ENCODE data around the gene HIVEP3.

The HIVEP3 gene

DNA sequence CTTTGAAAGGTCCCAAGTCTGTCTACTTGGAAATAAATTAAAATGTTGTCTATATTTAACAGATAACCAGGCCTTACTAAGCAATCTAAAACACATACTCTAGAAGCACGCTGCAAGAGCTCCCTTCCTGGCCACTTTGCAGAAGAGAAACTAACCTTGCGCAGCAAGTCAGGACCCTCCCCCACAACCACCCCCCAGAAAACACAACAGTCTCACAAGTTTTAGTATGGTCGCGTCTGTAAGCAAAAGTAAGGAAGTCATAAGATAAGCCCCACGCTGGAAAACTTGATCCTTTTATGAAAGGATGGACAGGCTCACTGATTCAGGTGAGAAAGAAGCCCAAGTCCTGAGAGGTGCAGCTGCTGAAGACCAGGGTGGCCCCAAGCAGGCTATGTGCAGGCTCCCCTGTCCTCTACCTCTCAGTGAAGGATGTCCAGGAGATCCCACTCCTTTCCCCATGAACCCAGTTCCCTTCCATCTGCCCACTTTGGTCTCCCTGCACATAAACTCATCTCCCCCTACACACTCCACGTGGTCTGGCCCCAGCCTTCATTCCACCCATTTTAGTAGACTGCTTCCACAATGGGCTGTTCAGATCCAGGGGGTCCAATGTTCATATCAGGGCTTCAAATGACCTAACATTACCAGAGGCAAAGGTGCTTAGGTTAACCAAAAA lies 23.8 kb downstream of the HIVEP3 start:
- no peaks in the 10 kb centered on the region for H3K36me3 ChIP-seq (ENCODE audit: control insufficient read depth in 2 of 2, insufficient read depth in 1 of 2, low read length in 2 of 2)
- peaks cover 2% of the 10 kb centered on the region; the same call in 1 of the 2 replicates for H3K4me1 ChIP-seq (ENCODE audit: control insufficient read depth, insufficient read depth, low read length)
- no peak overlapping the region for H3K4me3 ChIP-seq (ENCODE audit: low read depth, low read length)
- no peak overlapping the region for H3K27ac ChIP-seq (ENCODE audit: extremely low read depth, low read depth, low read length)
- ChIA-PET POLR2A (no interaction called here), CTCF (interaction anchor here (0.5 kb wide), 1 partner anchor 261 kb away, joined by 4 read pairs; no protein-coding TSS in a partner anchor)
- H3K9me3 ChIP-seq (ENCODE audit: control insufficient read depth, insufficient read depth, low read depth, low read length), result no peaks in the 10 kb centered on the region
- TF ChIP-seq, protein P1, sequence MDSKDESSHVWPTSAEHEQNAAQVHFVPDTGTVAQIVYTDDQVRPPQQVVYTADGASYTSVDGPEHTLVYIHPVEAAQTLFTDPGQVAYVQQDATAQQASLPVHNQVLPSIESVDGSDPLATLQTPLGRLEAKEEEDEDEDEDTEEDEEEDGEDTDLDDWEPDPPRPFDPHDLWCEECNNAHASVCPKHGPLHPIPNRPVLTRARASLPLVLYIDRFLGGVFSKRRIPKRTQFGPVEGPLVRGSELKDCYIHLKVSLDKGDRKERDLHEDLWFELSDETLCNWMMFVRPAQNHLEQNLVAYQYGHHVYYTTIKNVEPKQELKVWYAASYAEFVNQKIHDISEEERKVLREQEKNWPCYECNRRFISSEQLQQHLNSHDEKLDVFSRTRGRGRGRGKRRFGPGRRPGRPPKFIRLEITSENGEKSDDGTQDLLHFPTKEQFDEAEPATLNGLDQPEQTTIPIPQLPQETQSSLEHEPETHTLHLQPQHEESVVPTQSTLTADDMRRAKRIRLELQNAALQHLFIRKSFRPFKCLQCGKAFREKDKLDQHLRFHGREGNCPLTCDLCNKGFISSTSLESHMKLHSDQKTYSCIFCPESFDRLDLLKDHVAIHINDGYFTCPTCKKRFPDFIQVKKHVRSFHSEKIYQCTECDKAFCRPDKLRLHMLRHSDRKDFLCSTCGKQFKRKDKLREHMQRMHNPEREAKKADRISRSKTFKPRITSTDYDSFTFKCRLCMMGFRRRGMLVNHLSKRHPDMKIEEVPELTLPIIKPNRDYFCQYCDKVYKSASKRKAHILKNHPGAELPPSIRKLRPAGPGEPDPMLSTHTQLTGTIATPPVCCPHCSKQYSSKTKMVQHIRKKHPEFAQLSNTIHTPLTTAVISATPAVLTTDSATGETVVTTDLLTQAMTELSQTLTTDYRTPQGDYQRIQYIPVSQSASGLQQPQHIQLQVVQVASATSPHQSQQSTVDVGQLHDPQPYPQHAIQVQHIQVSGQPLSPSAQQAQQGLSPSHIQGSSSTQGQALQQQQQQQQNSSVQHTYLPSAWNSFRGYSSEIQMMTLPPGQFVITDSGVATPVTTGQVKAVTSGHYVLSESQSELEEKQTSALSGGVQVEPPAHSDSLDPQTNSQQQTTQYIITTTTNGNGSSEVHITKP (tag by site-specific recombination; IDR thresholded peaks at IDR 0.05), result peak; percentile 95
- no peak for TF ChIP-seq MZF1 (tag by site-specific recombination; IDR thresholded peaks at IDR 0.05; ENCODE audit: borderline replicate concordance)

DNA sequence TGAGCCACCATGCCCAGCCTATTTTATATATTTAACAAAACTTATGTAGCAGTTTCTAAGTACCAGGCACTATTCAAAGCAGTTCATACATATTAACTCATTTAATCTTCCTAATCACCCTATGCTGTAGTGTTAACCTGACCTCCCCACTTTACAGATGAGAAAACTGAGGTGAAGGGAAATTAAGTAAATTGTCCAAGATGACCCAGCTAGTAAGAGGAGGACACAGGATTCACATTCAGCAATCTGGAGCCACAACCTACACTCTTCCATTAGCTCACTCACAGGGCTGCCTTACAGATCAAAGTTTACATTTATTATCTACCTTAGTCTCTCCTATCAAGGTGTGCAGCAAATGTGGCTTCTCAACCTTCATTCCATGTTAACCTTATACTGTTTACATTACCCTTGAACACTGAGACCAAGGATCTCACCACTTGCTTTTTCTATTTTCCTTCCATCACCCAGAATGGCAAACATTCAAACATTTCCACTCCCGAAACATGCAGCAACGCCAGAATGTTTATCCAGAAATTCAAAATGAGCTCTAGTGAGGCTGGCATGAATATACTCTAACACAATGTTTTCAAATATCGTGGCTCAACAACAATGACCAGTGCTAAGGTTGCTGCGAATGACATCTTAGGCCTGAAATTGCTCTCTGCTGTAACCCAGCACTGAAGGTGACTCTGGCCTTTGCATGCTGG lies 24.5 kb downstream of the HIVEP3 start:
- no peak overlapping the region for H3K27ac ChIP-seq (ENCODE audit: extremely low read depth, low read depth, low read length)
- no peak for TF ChIP-seq ZNF530 (tag by site-specific recombination; IDR thresholded peaks at IDR 0.05; ENCODE audit: low read depth)
- TF ChIP-seq ZNF274 (IDR thresholded peaks at IDR 0.05; ENCODE audit: low read length), result no peak
- no peak for TF ChIP-seq ZNF274 (tag by site-specific recombination; IDR thresholded peaks at IDR 0.05; ENCODE audit: borderline replicate concordance)
- TF ChIP-seq, protein P2, sequence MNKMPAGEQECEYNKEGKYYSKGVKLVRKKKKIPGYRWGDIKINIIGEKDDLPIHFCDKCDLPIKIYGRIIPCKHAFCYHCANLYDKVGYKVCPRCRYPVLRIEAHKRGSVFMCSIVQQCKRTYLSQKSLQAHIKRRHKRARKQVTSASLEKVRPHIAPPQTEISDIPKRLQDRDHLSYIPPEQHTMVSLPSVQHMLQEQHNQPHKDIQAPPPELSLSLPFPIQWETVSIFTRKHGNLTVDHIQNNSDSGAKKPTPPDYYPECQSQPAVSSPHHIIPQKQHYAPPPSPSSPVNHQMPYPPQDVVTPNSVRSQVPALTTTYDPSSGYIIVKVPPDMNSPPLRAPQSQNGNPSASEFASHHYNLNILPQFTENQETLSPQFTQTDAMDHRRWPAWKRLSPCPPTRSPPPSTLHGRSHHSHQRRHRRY (tag by site-specific recombination; IDR thresholded peaks at IDR 0.05), result no peak
- TF ChIP-seq ZNF239 (tag by site-specific recombination; IDR thresholded peaks at IDR 0.05), result 0 out of 2 replicates have a peak, but pooled peaks have one; percentile 27
- TF ChIP-seq KLF16 (tag by site-specific recombination; IDR thresholded peaks at IDR 0.05), result no peak
- TF ChIP-seq ZNF664 (tag by site-specific recombination; IDR thresholded peaks at IDR 0.05), result 0 out of 2 replicates have a peak, but pooled peaks have one; percentile 13
- H3K4me1 ChIP-seq (ENCODE audit: control insufficient read depth, insufficient read depth, low read length), result peaks cover 2% of the 10 kb centered on the region; the same call in 1 of the 2 replicates
- POLR2A ChIA-PET, result no interaction called here
- H3K4me3 ChIP-seq (ENCODE audit: low read depth, low read length), result no peak overlapping the region
- H3K36me3 ChIP-seq (ENCODE audit: control insufficient read depth in 2 of 2, insufficient read depth in 1 of 2, low read length in 2 of 2), result no peaks in the 10 kb centered on the region
- no peaks in the 10 kb centered on the region for H3K9me3 ChIP-seq (ENCODE audit: control insufficient read depth, insufficient read depth, low read depth, low read length)
- CTCF ChIA-PET, result interaction anchor here (0.5 to 0.7 kb wide), 2 partner anchors 140 to 260 kb away, joined by 4 read pairs; no protein-coding TSS in a partner anchor

DNA sequence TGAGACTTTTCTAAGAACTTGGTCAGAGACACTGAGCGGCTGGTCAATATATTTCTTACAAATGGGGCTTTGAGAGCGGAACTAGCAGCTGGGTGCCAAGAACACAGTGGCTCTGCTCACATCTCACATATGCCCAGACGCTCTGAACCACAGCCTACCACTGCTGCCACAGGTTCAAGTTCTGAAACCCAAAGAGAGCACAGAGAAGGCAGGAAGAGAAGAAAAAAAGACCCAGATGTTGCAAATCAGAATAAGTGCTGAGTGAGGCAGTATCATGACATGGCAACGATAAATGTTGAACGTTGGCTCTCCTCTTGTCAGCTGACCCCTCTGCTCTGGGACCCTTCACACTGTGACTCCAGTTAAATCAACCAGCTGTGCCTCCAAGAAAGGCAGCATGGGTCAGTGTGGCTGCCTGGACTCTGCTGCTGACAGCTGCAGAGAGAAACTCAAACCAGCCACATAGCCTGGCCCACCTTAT lies 26.4 kb downstream of the HIVEP3 start:
- no peak overlapping the region for H3K4me3 ChIP-seq (ENCODE audit: low read depth, low read length)
- H3K4me1 ChIP-seq (ENCODE audit: control insufficient read depth, insufficient read depth, low read length), result peaks cover 2% of the 10 kb centered on the region; the same call in 1 of the 2 replicates
- no peaks in the 10 kb centered on the region for H3K36me3 ChIP-seq (ENCODE audit: control insufficient read depth in 2 of 2, insufficient read depth in 1 of 2, low read length in 2 of 2)
- H3K9me3 ChIP-seq (ENCODE audit: control insufficient read depth, insufficient read depth, low read depth, low read length), result no peaks in the 10 kb centered on the region
- POLR2A ChIA-PET, result no interaction called here
- no peak for TF ChIP-seq ZNF10 (tag by site-specific recombination; IDR thresholded peaks at IDR 0.05)
- no peak for TF ChIP-seq ZNF624 (tag by site-specific recombination; IDR thresholded peaks at IDR 0.05)
- TF ChIP-seq, protein P3, sequence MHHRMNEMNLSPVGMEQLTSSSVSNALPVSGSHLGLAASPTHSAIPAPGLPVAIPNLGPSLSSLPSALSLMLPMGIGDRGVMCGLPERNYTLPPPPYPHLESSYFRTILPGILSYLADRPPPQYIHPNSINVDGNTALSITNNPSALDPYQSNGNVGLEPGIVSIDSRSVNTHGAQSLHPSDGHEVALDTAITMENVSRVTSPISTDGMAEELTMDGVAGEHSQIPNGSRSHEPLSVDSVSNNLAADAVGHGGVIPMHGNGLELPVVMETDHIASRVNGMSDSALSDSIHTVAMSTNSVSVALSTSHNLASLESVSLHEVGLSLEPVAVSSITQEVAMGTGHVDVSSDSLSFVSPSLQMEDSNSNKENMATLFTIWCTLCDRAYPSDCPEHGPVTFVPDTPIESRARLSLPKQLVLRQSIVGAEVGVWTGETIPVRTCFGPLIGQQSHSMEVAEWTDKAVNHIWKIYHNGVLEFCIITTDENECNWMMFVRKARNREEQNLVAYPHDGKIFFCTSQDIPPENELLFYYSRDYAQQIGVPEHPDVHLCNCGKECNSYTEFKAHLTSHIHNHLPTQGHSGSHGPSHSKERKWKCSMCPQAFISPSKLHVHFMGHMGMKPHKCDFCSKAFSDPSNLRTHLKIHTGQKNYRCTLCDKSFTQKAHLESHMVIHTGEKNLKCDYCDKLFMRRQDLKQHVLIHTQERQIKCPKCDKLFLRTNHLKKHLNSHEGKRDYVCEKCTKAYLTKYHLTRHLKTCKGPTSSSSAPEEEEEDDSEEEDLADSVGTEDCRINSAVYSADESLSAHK (tag by site-specific recombination; IDR thresholded peaks at IDR 0.05), result no peak
- TF ChIP-seq SCRT2 (tag by site-specific recombination; IDR thresholded peaks at IDR 0.05), result no peak
- CTCF ChIA-PET, result interaction anchor here (0.6 to 1.2 kb wide), 5 partner anchors 10 to 284 kb away, joined by 3 to 4 read pairs (median 3); no protein-coding TSS in a partner anchor
- H3K27ac ChIP-seq (ENCODE audit: extremely low read depth, low read depth, low read length), result no peak overlapping the region

All from HEK293 (cell line).